ENCODE results near the gene TSFM.

TSFM gene

GRCh38 chr12:57829025-57829777 lies 46.6 kb downstream of the TSFM start:
- TF ChIP-seq, protein P1, sequence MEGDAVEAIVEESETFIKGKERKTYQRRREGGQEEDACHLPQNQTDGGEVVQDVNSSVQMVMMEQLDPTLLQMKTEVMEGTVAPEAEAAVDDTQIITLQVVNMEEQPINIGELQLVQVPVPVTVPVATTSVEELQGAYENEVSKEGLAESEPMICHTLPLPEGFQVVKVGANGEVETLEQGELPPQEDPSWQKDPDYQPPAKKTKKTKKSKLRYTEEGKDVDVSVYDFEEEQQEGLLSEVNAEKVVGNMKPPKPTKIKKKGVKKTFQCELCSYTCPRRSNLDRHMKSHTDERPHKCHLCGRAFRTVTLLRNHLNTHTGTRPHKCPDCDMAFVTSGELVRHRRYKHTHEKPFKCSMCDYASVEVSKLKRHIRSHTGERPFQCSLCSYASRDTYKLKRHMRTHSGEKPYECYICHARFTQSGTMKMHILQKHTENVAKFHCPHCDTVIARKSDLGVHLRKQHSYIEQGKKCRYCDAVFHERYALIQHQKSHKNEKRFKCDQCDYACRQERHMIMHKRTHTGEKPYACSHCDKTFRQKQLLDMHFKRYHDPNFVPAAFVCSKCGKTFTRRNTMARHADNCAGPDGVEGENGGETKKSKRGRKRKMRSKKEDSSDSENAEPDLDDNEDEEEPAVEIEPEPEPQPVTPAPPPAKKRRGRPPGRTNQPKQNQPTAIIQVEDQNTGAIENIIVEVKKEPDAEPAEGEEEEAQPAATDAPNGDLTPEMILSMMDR (IDR thresholded peaks at IDR 0.05; ENCODE audit: insufficient read depth, low read depth, low read length, missing control alignments) = no peak
- H3K4me3 ChIP-seq (ENCODE audit: low read depth, low read length) = no peak overlapping the region
- no peak for DNase-seq (ENCODE audit: low read depth)

GRCh38 chr12:57830393-57830792 lies 47.8 kb downstream of the TSFM start:
- H3K4me3 ChIP-seq (ENCODE audit: low read depth, low read length) = no peak overlapping the region
- no peak for DNase-seq (ENCODE audit: low read depth)
- TF ChIP-seq, protein P1 (IDR thresholded peaks at IDR 0.05; ENCODE audit: insufficient read depth, low read depth, low read length, missing control alignments) = no peak

- TF ChIP-seq, protein P1 (IDR thresholded peaks at IDR 0.05; ENCODE audit: insufficient read depth, low read depth, low read length, missing control alignments) = no peak
- H3K4me3 ChIP-seq (ENCODE audit: low read depth, low read length) = no peak overlapping the region
- peak; percentile 40 for DNase-seq (ENCODE audit: low read depth)
Observed at GRCh38 chr12:57832966-57833365, 50.4 kb downstream of the TSFM start.

DNA sequence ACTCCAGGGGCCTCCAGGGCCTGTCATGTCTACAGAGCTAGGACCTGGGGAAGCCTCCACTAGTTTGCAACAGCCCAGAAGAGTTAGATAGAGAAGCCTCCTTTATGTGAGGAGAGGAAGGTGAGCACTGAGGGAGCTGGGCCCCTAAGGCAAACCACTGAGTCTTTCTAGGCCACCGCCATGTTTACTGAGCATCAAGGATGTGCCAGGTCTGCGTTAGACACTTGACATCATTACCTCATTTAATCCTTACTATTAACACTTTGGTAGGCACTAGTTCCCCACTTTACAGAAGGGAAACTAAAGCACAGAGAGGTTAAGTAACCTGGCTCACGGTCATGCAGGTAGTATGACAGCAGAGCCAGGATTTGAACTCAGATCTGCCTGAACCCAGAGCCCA lies 51.1 kb downstream of the TSFM start:
- H3K4me3 ChIP-seq (ENCODE audit: low read depth, low read length) = no peak overlapping the region
- no peak for DNase-seq (ENCODE audit: low read depth)
- TF ChIP-seq, protein P1 (IDR thresholded peaks at IDR 0.05; ENCODE audit: insufficient read depth, low read depth, low read length, missing control alignments) = no peak

- peak; percentile 47 for DNase-seq (ENCODE audit: low read depth)
- TF ChIP-seq, protein P1 (IDR thresholded peaks at IDR 0.05; ENCODE audit: insufficient read depth, low read depth, low read length, missing control alignments) = no peak
Observed at GRCh38 chr12:57834086-57834876, 51.7 kb downstream of the TSFM start.

GRCh38 chr12:57835366-57836288 lies 53.0 kb downstream of the TSFM start:
- no peak for DNase-seq (ENCODE audit: low read depth)
- TF ChIP-seq, protein P1 (IDR thresholded peaks at IDR 0.05; ENCODE audit: insufficient read depth, low read depth, low read length, missing control alignments) = no peak
- H3K4me3 ChIP-seq (ENCODE audit: low read depth, low read length) = peak overlapping the region; percentile 23

More at GRCh38 chr12:57834086-57834876, 51.7 kb downstream of the TSFM start:
- H3K4me3 ChIP-seq (ENCODE audit: low read depth, low read length) = no peak overlapping the region
